CD14-positive monocyte (primary cell): ENCODE data around the gene CHEK1. TPM values are rescaled to one million over a fixed set of nuclear protein-coding genes. Genes with fewer than 3 reads are reported as not detected.

Source experiments
- DNase-seq, 3 donors: peaks; one replicate each; pipeline ENCODE4 v3.0.0-alpha.2; 2011 to 2022
- H2AFZ ChIP-seq: 2 replicates; pipeline ENCODE4 v1.6.0; 2012; ENCODE audit warnings: mild to moderate bottlenecking, low read depth, low read length, inconsistent platforms; ENCODE audit not compliant: insufficient read depth, poor library complexity, severe bottlenecking
- H3K27ac ChIP-seq, 2 donors: 1 replicate in 1 of 2; 2 replicates in 1 of 2; pipeline ENCODE4 v1.5.1; 2012 to 2013; ENCODE audit warnings: low read length in 2 of 2, control low read depth in 1 of 2, inconsistent platforms in 1 of 2, low read depth in 1 of 2, mild to moderate bottlenecking in 1 of 2
- H3K27me3 ChIP-seq, 2 donors: one replicate each; pipeline versions ENCODE4 v1.6.0 to v1.6.1; 2011 to 2013; ENCODE audit warnings: low read length in 2 of 2; ENCODE audit not compliant: control insufficient read depth in 2 of 2, insufficient read depth in 2 of 2
- H3K36me3 ChIP-seq, 2 donors: replicated peaks in 1 of 2; 1 replicate in 1 of 2; 2 replicates in 1 of 2; pipeline versions ENCODE4 v1.5.1 to v1.6.1; 2012 to 2013; ENCODE audit warnings: low read length in 2 of 2, control low read depth in 1 of 2, inconsistent platforms in 1 of 2, mild to moderate bottlenecking in 1 of 2; ENCODE audit not compliant: insufficient read depth in 2 of 2, control insufficient read depth in 1 of 2
- H3K4me1 ChIP-seq, 2 donors: 1 replicate in 1 of 2; 2 replicates in 1 of 2; pipeline versions ENCODE4 v1.5.1 to v1.6.1; 2012 to 2013; ENCODE audit warnings: low read length in 2 of 2, control low read depth in 1 of 2, inconsistent platforms in 1 of 2, mild to moderate bottlenecking in 1 of 2, moderate library complexity in 1 of 2; ENCODE audit not compliant: insufficient read depth in 2 of 2, control insufficient read depth in 1 of 2
- H3K4me2 ChIP-seq: replicated peaks from 2 replicates; pipeline ENCODE3; 2012; ENCODE audit warnings: low read length, moderate library complexity, mild to moderate bottlenecking; ENCODE audit not compliant: poor library complexity, severe bottlenecking; ENCODE audit errors: extremely low read depth
- H3K4me3 ChIP-seq, 3 experiments: fragments of 200-600 bp in 1 of 3; sonication (generic) in 1 of 3; replicated peaks in 1 of 3; 1 replicate in 2 of 3; 2 replicates in 1 of 3; pipeline ENCODE4 v1.5.1; 2011 to 2013; ENCODE audit warnings: low read length in 3 of 3, mild to moderate bottlenecking in 3 of 3, control low read depth in 2 of 3, low read depth in 2 of 3, inconsistent platforms in 1 of 3, moderate library complexity in 1 of 3
- H3K79me2 ChIP-seq: 2 replicates; pipeline ENCODE4 v1.6.0; 2012; ENCODE audit warnings: mild to moderate bottlenecking, control low read depth, inconsistent platforms, low read length, moderate library complexity; ENCODE audit not compliant: insufficient read depth
- H3K9ac ChIP-seq: 2 replicates; pipeline ENCODE4 v1.6.0; 2017; ENCODE audit warnings: low read length, mild to moderate bottlenecking; ENCODE audit not compliant: insufficient read depth, poor library complexity, severe bottlenecking
- H3K9me3 ChIP-seq, 2 donors: replicated peaks in 1 of 2; 1 replicate in 1 of 2; 2 replicates in 1 of 2; pipeline versions ENCODE4 v1.5.1 to v1.6.1; 2012 to 2013; ENCODE audit warnings: low read length in 2 of 2, control low read depth in 1 of 2; ENCODE audit not compliant: control insufficient read depth in 1 of 2, insufficient read depth in 1 of 2
- H4K20me1 ChIP-seq: 2 replicates; pipeline ENCODE4 v1.6.0; 2012; ENCODE audit warnings: mild to moderate bottlenecking, low read length, control low read depth, moderate library complexity; ENCODE audit not compliant: insufficient read depth
- H3K27ac Mint-ChIP-seq, 7 donors: one replicate each; pipeline ENCODE4 v1.8.0; 2020; ENCODE audit warnings: mild to moderate bottlenecking in 7 of 7, mixed read lengths in 7 of 7, moderate library complexity in 6 of 7, inconsistent platforms in 2 of 7
- H3K27me3 Mint-ChIP-seq, 3 donors: one replicate each; pipeline ENCODE4 v1.8.0; 2021 to 2022; ENCODE audit warnings: low read depth in 3 of 3, mild to moderate bottlenecking in 3 of 3, mixed read lengths in 3 of 3, moderate library complexity in 3 of 3, inconsistent platforms in 1 of 3
- H3K36me3 Mint-ChIP-seq, 2 donors: one replicate each; pipeline ENCODE4 v1.8.0; 2020; ENCODE audit warnings: mixed read lengths in 2 of 2, inconsistent platforms in 1 of 2, mild to moderate bottlenecking in 1 of 2
- H3K4me1 Mint-ChIP-seq: one replicate; pipeline ENCODE4 v1.8.0; 2020; ENCODE audit warnings: mild to moderate bottlenecking, mixed read lengths
- H3K4me3 Mint-ChIP-seq, 2 donors: one replicate each; pipeline ENCODE4 v1.8.0; 2020; ENCODE audit warnings: mild to moderate bottlenecking in 2 of 2, mixed read lengths in 2 of 2, moderate library complexity in 1 of 2
- H3K9me3 Mint-ChIP-seq, 7 donors: one replicate each; pipeline ENCODE4 v1.8.0; 2020 to 2022; ENCODE audit warnings: mixed read lengths in 7 of 7, mild to moderate bottlenecking in 6 of 7, moderate library complexity in 6 of 7, inconsistent platforms in 2 of 7
- CTCF ChIP-seq: fragments of 200-600 bp; IDR thresholded peaks from one replicate; pipeline ENCODE4 v1.8.0; 2022; ENCODE audit warnings: antibody characterized with exemption, mild to moderate bottlenecking
- WGBS: methylation state at CpG from one replicate; pipeline ENCODE4 v1.1.5; 2013; ENCODE audit warnings: missing lambda C conversion rate; ENCODE audit not compliant: insufficient coverage; 5-methylcytosine and 5-hydroxymethylcytosine counted together
- intact Hi-C, 2 donors: fragments of 100-400 bp; cut with micrococcal nuclease; formaldehyde crosslinking; loops; one replicate each; pipeline versions ENCODE4 v1.15.0 to v1.15.1; 2023
- polyA plus RNA-seq, 3 donors: library from polyadenylated mRNA; depleted of rRNA in 1 of 3; unstranded in 2 of 3; stranded (reverse) in 1 of 3; fragments of 300-500 nt in 2 of 3; fragments of >200 nt in 1 of 3; fragmentation: Illumina TruSeq in 2 of 3; gene quantifications; 1 replicate in 2 of 3; 2 replicates in 1 of 3; pipeline ENCODE4 v1.2.3, GENCODE V29; 2012 to 2021

The CHEK1 gene
- polyA plus RNA-seq, 3 donors, result 0.18 to 0.55 (median 0.43) TPM

- H3K4me2 ChIP-seq, result no peak overlapping the region
- H2AFZ ChIP-seq, result no peak overlapping the region
- no peaks in the 10 kb centered on the region for H3K4me1 ChIP-seq
- H3K9me3 Mint-ChIP-seq, result no peaks in the 10 kb centered on the region
- H3K4me3 Mint-ChIP-seq, result no peak overlapping the region
- H3K27me3 Mint-ChIP-seq, result peaks cover 0 to 2% (median 1%) of the 10 kb centered on the region in 3 donors
- no peaks in the 10 kb centered on the region for H3K9me3 ChIP-seq
- H4K20me1 ChIP-seq, result no peaks in the 10 kb centered on the region
- TF ChIP-seq CTCF, result no peak
- H3K9ac ChIP-seq, result no peak overlapping the region
- DNase-seq, result no peak
- no peaks in the 10 kb centered on the region for H3K27me3 ChIP-seq
- H3K79me2 ChIP-seq, result no peaks in the 10 kb centered on the region
- intact Hi-C loops, result no loop called here
- 97% methylated on average over 4 of the region's 7 CpGs for WGBS
- no peak overlapping the region for H3K4me3 ChIP-seq
- H3K36me3 ChIP-seq, result peaks cover 95 to 99% of the 10 kb centered on the region in 2 donors
- no peak overlapping the region for H3K27ac ChIP-seq
- peak overlapping the region in 1 of 7 donors; percentile 19 for H3K27ac Mint-ChIP-seq
- peaks cover 85 to 94% of the 10 kb centered on the region in 2 donors for H3K36me3 Mint-ChIP-seq
- H3K4me1 Mint-ChIP-seq, result no peaks in the 10 kb centered on the region
Measured at GRCh38 chr11:125609545-125609944, 15.4 kb upstream of the CHEK1 start.

GRCh38 chr11:125618383-125618782, 6.6 kb upstream of the CHEK1 start:
- H3K36me3 ChIP-seq, result peaks cover 82 to 88% of the 10 kb centered on the region in 2 donors

More at GRCh38 chr11:125618383-125618782, 6.6 kb upstream of the CHEK1 start:
- Histone ChIP-seq H3K9me3 (no peaks in the 10 kb centered on the region), H3K27me3 (no peaks in the 10 kb centered on the region), H3K4me1 (no peaks in the 10 kb centered on the region), H3K9ac (no peak overlapping the region), H4K20me1 (no peaks in the 10 kb centered on the region), H3K79me2 (no peaks in the 10 kb centered on the region), H2AFZ (no peak overlapping the region), H3K27ac (no peak overlapping the region), H3K4me3 (no peak overlapping the region), H3K4me2 (no peak overlapping the region)
- no peak overlapping the region for H3K27ac Mint-ChIP-seq
- no peaks in the 10 kb centered on the region for H3K9me3 Mint-ChIP-seq
- WGBS, result 100% methylated on average over 1 of the region's 4 CpGs
- no peak for DNase-seq
- H3K4me3 Mint-ChIP-seq, result no peak overlapping the region
- no peak for TF ChIP-seq CTCF
- peaks cover 75 to 86% of the 10 kb centered on the region in 2 donors for H3K36me3 Mint-ChIP-seq
- H3K27me3 Mint-ChIP-seq, result peaks cover 0 to 1% (median 1%) of the 10 kb centered on the region in 3 donors
- intact Hi-C loops, result no loop called here
- no peaks in the 10 kb centered on the region for H3K4me1 Mint-ChIP-seq
